ENCODE measurements around the gene STXBP5. TPM values are rescaled to one million over a fixed set of nuclear protein-coding genes. Genes with fewer than 3 reads are reported as not detected.

Gene STXBP5
- total and polyA plus RNA-seq, 2 of the 4 experiments (the other 2 are of a cell fraction) = 13.2 to 46.4 TPM

DNA sequence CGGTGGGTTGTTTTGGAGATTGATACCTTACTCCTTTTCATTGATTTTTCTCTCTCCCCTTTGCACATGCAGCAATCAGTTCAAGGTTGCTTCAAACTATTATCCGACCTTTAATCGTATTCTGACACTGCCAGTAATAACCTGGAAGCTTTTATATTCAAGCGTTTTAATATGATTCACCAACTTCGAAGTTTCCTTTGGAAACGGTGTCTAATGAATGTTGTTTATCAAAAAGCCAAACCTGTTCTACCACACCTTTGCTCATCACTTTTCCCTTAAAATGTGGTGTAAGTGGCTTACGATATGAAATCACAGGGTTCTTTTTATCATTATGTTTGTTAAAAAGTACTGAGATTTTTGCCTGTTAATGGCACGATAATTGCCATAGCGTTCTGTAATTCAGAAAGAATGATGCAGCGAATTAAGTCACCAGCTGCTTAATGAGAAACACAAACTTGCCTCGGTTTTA lies 660 bp downstream of the STXBP5 start (continued):
- no peak for TF ChIP-seq RFX5 (IDR thresholded peaks at IDR 0.05; ENCODE audit: low read depth, low read length)

GRCh38 chr6:147205690-147206600 lies 1.7 kb downstream of the STXBP5 start:
- BruUV-seq (replicated peaks) = no TSS peak
- H3K27ac ChIP-seq (ENCODE audit: insufficient read depth, low read length) = peak overlapping the region; percentile 77; the same call in 1 of the 2 replicates
- peak; percentile 5 for DNase-seq
- no peaks in the 10 kb centered on the region for H3K9me3 ChIP-seq (ENCODE audit: control insufficient read depth, insufficient read depth, low read length)
- H4K20me1 ChIP-seq (ENCODE audit: insufficient read depth, low read length) = peaks cover 3% of the 10 kb centered on the region; the same call in 1 of the 2 replicates
- CTCF ChIA-PET = no interaction called here
- no peak overlapping the region for H2AK9ac ChIP-seq (replicated peaks; ENCODE audit: low read depth, low read length, poor library complexity)
- H4K5ac ChIP-seq (ENCODE audit: low read depth, low read length) = no peak overlapping the region
- peak overlapping the region; percentile 65; the same call in 1 of the 2 replicates for H3K4ac ChIP-seq (ENCODE audit: low read depth, low read length)
- no peak overlapping the region for H4K8ac ChIP-seq (ENCODE audit: low read depth in 2 of 2, low read length in 2 of 2)
- WGBS, 2 experiments (ENCODE audit: extremely low coverage in 2 of 2, insufficient read length in 1 of 2) = no CpG with 5 or more reads among the region's 5 CpGs
- H3K79me1 ChIP-seq (ENCODE audit: low read depth in 1 of 2, low read length in 2 of 2) = peaks cover 3 to 20% of the 10 kb centered on the region in 2 experiments; a peak in 3 of 4 replicates
- H3K4me3 ChIP-seq (ENCODE audit: insufficient read depth, low read depth, low read length) = peak overlapping the region; percentile 60
- dilution Hi-C loops (cut with HindIII; ENCODE audit: low sequenced_read_pairs, unreplicated experiment) = no loop called here
- H3K14ac ChIP-seq (replicated peaks; ENCODE audit: low read depth, low read length) = peak overlapping the region; percentile 85; the same call in 1 of the 2 replicates
- H2BK15ac ChIP-seq (ENCODE audit: low read depth, low read length) = no peak overlapping the region
- H3K18ac ChIP-seq (ENCODE audit: low read depth, low read length) = no peak overlapping the region
- H3K27me3 ChIP-seq (ENCODE audit: control insufficient read depth, insufficient read depth, low read length) = no peaks in the 10 kb centered on the region
- peak overlapping the region; percentile 76 for H3K23ac ChIP-seq (ENCODE audit: low read depth, low read length)
- in situ Hi-C loops (cut with MboI; ENCODE audit: low sequenced_read_pairs) = loop anchor here (25.0 kb wide), 1 partner anchor 294 kb away; no protein-coding TSS in a partner anchor
- H3K4me1 ChIP-seq (ENCODE audit: control insufficient read depth, insufficient read depth, low read length) = no peaks in the 10 kb centered on the region
- H2AK5ac ChIP-seq (ENCODE audit: low read depth, low read length) = no peak overlapping the region; the same call in 1 of the 2 replicates
- no peak overlapping the region for H3K56ac ChIP-seq (ENCODE audit: extremely low read depth, insufficient read depth, low read length)
- no peak for ATAC-seq (ENCODE audit: low read depth)
- H3K36me3 ChIP-seq (ENCODE audit: control insufficient read depth, insufficient read depth, low read length) = no peaks in the 10 kb centered on the region
- H3K4me2 ChIP-seq (ENCODE audit: low read depth, low read length) = peak overlapping the region; percentile 88
- no peak overlapping the region for H2AFZ ChIP-seq (replicated peaks; ENCODE audit: low read length, poor library complexity)
- no peak overlapping the region for H2BK120ac ChIP-seq (ENCODE audit: low read depth, low read length)
- peak overlapping the region; percentile 14 for H2BK5ac ChIP-seq (ENCODE audit: low read depth, low read length, poor library complexity, severe bottlenecking)
- POLR2A ChIA-PET (ENCODE audit: unreplicated experiment) = no interaction called here
- TF ChIP-seq CTCF (conservative IDR thresholded peaks at IDR 0.05; ENCODE audit: low read depth, low read length) = no peak
- TF ChIP-seq CEBPB (IDR thresholded peaks at IDR 0.05; ENCODE audit: low read depth, low read length) = no peak
- TF ChIP-seq RFX5 (IDR thresholded peaks at IDR 0.05; ENCODE audit: low read depth, low read length) = no peak
- no peak for TF ChIP-seq CHD1 (IDR thresholded peaks at IDR 0.05; ENCODE audit: low read depth, low read length)
- TF ChIP-seq NFE2L2 (IDR thresholded peaks at IDR 0.05; ENCODE audit: low read depth, low read length) = no peak
- no peak for TF ChIP-seq POLR2A (IDR thresholded peaks at IDR 0.05; ENCODE audit: low read depth, low read length)
- TF ChIP-seq FOS (IDR thresholded peaks at IDR 0.05; ENCODE audit: low read depth, low read length) = no peak
- TF ChIP-seq RAD21 (IDR thresholded peaks at IDR 0.05; ENCODE audit: low read length) = no peak
- TF ChIP-seq SMC3 (IDR thresholded peaks at IDR 0.05; ENCODE audit: low read depth, low read length) = no peak
- H2BK20ac ChIP-seq (ENCODE audit: low read depth, low read length) = no peak overlapping the region
- intact Hi-C loops (cut with micrococcal nuclease) = loop anchor here (1.0 to 10.0 kb wide), 3 partner anchors 165 to 349 kb away; no protein-coding TSS in a partner anchor
- peak overlapping the region; percentile 80 for H3K9ac ChIP-seq (ENCODE audit: low read depth, low read length)
- no peaks in the 10 kb centered on the region; the same call in 1 of the 2 replicates for H3K9me1 ChIP-seq (ENCODE audit: insufficient read depth, low read length)
- H4K91ac ChIP-seq (ENCODE audit: insufficient read depth, low read depth, low read length) = no peak overlapping the region

Measured in IMR-90 (cell line).